ENCODE measurements around the gene CRYBB3.

DNA sequence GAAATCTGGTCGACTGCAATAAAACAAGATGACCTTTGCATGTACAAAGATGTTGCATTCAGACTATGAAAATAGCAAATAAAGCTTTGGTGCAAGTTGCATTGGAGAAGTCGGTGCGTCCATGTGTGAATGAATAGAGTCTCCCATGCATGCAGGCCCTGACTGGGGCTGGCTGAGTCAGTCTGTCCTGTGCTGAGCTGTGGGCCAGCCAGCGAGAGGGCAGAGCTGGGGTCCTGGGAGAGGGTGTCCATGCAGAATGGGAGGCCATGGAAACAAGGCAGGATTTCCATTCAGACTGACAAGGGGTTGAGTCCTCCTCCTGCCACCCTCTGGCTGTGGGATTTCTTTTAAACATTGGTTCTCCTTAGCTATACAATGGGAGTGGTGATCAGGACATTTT lies 2.3 kb upstream of the CRYBB3 start:
- TF ChIP-seq, protein P1, sequence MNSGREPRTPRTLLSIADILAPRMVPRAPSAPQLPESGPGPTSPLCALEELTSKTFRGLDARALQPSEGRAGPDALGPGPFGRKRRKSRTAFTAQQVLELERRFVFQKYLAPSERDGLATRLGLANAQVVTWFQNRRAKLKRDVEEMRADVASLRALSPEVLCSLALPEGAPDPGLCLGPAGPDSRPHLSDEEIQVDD (CRISPR knock-in tag; IDR thresholded peaks at IDR 0.05; ENCODE audit: borderline replicate concordance) = no peak
- TF ChIP-seq ZNF891 (CRISPR knock-in tag; IDR thresholded peaks at IDR 0.05) (no peak), ZFP1 (CRISPR knock-in tag; IDR thresholded peaks at IDR 0.05) (no peak), ZNF879 (CRISPR knock-in tag; IDR thresholded peaks at IDR 0.05) (no peak)
- TF ChIP-seq, protein P2, sequence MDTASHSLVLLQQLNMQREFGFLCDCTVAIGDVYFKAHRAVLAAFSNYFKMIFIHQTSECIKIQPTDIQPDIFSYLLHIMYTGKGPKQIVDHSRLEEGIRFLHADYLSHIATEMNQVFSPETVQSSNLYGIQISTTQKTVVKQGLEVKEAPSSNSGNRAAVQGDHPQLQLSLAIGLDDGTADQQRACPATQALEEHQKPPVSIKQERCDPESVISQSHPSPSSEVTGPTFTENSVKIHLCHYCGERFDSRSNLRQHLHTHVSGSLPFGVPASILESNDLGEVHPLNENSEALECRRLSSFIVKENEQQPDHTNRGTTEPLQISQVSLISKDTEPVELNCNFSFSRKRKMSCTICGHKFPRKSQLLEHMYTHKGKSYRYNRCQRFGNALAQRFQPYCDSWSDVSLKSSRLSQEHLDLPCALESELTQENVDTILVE (CRISPR knock-in tag; IDR thresholded peaks at IDR 0.05) = no peak

All from HepG2 (cell line).